GM20431 (cell line): ENCODE results near the gene PDGFRB.

ENCODE experiments used
- in situ Hi-C: fragments of 300-500 bp; cut with MseI, MboI; formaldehyde crosslinking; loops from one replicate; pipeline ENCODE4 v1.15.0; 2020; ENCODE audit warnings: low sequenced_read_pairs; ENCODE audit not compliant: unreplicated experiment

PDGFRB gene

GRCh38 chr5:150155258-150156026, at the start of gene PDGFRB:
Gene PDGFRB, minus strand, starts transcription at chr5:150155845. Its CDS starts 18,798 bp downstream, at chr5:150137047.
- in situ Hi-C loops, result no loop called here

GRCh38 chr5:150204590-150204960, 48.9 kb upstream of the PDGFRB start:
- in situ Hi-C loops, result no loop called here

GRCh38 chr5:150203832-150204589, 48.4 kb upstream of the PDGFRB start:
- in situ Hi-C loops, result no loop called here

DNA sequence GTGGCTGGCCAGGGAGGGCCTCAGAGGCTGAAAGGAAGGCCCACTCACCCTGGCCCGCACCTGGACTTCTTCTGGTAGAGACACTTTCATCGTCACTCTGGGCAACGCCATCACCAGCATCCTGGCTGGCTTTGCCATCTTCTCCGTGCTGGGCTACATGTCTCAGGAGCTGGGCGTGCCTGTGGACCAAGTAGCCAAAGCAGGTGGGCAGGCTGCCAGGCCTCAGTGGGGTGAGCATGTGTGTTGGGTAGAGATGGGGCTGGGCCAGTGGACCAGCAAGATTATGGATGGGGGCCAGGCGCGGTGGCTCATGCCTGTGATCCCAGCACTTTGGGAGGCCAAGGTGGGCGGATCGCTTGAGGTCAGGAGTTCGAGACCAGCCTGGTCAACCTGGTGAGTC, 46.9 kb upstream of the PDGFRB start:
- in situ Hi-C loops, result no loop called here

DNA sequence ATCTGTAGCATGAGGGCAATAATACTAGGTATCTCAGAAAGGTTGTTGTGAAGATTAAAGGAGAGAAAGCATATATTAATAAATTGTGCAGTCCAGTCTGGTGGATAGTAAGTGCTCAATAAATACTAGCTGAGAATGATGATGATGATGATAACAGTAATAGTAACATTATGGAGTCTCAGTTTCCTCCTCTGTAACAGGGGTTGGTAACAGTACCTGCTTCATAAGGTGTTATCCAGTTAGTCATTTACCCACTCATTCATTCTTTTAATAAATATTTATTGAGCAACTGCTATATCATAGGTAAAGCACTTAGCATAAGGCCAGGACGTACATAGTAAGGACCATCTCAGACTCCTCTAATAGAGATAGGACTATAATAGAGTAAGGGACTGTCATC, 41.8 kb upstream of the PDGFRB start:
- in situ Hi-C loops, result no loop called here

DNA sequence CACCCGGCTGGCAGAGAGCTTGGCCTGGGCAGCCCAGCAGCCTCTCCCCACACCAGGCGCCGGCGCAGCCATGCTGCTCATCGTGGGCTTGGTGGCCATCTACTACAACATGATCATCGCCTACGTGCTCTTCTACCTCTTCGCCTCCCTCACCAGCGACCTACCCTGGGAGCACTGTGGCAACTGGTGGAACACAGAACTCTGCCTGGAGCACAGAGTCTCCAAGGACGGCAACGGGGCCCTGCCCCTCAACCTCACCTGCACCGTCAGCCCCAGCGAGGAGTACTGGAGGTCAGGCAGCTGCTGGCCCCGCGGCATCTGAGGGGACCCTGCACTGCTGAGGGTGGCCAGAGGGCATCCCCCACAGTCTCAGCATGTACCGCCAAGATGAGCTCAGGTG, 41.3 kb upstream of the PDGFRB start:
- in situ Hi-C loops, result no loop called here

DNA sequence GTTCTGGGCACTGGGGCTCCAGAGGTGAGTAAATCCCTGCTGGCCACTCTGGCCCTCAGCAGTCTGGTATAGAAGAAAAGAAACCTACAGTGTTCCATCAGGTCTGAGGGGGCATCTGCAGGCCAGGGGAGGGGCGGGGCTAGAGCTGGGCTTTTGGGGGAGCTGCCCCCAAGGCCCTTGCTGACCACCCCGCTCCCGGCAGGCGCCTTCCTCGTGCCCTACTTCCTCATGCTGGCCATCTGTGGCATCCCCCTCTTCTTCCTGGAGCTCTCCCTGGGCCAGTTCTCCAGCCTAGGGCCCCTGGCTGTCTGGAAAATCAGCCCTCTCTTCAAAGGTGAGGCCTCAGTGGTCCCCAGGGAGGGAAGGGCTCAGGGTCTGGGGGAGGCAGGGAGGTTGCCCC, 40.9 kb upstream of the PDGFRB start:
- in situ Hi-C loops, result no loop called here

GRCh38 chr5:150195736-150196485, 40.3 kb upstream of the PDGFRB start:
- in situ Hi-C loops, result no loop called here

- in situ Hi-C loops, result no loop called here
Measured at GRCh38 chr5:150192462-150192861, 36.8 kb upstream of the PDGFRB start.

GRCh38 chr5:150190987-150191386, 35.3 kb upstream of the PDGFRB start:
- in situ Hi-C loops, result no loop called here

DNA sequence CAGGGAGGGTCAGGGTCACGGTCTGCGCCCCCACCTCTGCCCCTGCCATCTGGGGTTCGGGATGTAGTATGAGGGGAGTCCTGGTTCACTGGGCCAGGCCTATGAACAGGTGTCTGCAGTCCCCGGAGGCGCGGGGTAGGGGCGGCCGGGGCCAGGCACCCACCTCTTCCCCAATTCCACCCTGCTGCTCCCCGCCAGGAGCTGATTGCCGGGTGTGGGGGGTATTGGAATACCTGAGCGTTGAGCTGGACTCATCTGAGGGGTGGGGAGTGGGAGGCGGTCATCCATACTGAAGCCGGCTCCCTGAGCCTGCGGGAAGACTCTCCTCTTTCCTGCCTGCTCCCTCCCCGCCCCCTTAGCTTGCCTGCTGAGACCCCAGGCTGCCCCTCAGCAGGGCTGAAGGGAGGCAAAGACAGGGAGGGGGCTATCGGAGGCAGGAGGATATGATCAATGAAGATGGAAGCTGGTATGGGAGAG, 34.9 kb upstream of the PDGFRB start:
- in situ Hi-C loops, result no loop called here

DNA sequence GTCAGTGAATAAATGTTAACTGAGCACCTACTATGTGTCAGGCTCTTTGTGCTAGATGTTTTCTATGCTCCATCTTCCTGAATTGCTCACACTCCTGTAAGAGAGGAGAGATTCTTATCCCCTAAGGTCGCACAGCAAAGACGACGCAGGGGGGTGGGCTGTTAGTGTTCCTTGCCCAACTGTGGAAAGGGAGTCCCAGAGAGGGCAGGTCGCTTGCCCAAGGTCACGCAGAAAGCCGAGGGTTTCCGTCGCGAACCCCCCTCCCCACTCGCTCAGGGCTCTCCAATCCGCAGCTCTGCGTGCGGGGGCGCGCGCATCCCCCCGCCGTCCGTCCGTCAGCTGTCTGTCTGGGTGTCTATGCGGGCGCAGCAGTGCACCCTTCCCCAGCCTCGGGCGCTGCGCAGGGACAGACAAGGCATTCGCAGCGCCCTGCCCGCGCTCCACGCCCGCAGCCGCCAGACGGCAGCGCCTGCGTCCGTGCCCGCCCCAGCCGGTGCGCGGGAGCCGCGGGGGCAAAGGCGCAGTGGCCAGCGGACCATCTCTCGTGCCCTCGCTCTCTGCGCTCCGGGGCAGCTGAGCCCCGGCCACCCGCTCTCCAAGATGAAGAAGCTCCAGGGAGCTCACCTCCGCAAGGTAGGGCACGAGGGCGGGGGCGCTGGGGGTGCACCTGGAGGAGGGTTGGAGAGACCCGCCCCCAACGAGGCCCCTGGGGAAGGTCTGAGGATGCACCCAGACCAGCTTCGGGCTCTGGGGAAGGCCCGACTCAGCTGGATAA, 34.3 kb upstream of the PDGFRB start, which contains the start of gene SLC6A7:
Gene SLC6A7 (plus strand): TSS at position 335 of the 775 bp plus-strand sequence. CDS start 266 bp downstream, at position 601.
- in situ Hi-C loops, result no loop called here

- in situ Hi-C loops, result no loop called here
Measured at GRCh38 chr5:150189326-150189725, 33.7 kb upstream of the PDGFRB start.

GRCh38 chr5:150188146-150188842, 32.6 kb upstream of the PDGFRB start:
- in situ Hi-C loops, result no loop called here

DNA sequence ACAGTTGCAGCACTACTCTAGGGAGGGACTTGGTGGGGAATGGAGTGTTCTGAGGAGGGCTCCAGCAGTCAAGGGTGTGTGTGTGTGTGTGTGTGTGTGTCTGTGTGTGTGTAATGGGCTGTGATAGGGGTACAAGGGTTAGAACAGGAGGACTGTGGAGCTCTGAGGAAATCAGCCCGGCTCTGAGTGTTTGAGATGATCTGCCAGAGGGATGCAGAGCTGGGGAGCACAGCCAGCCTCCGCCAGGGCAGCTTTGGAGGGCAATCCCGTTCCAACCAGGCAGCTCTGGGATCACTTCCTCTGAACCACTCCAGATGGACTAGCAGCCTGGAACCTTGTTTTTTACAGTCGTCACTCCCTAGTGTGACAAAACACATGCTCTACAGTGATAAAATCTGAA, 31.3 kb upstream of the PDGFRB start:
- in situ Hi-C loops, result no loop called here

GRCh38 chr5:150186137-150186536, 30.5 kb upstream of the PDGFRB start:
- in situ Hi-C loops, result no loop called here

GRCh38 chr5:150184990-150185912, 29.6 kb upstream of the PDGFRB start:
- in situ Hi-C loops, result no loop called here

- in situ Hi-C loops, result no loop called here
Measured at GRCh38 chr5:150184006-150184405, 28.4 kb upstream of the PDGFRB start.
